Measurements from ENCODE around the gene INAFM2. TPM values are rescaled to one million over a fixed set of nuclear protein-coding genes. Genes with fewer than 3 reads are reported as not detected.
A peak's percentile ranks its signal among the peaks of the same experiment; 100 is the strongest.

INAFM2 gene
- total and polyA plus RNA-seq, 9 of the 15 experiments (the other 6 are each of a cell fraction or from before 2014, with no cell fraction given): 11.8 to 43.1 (median 27.2) TPM

- no peak for TF ChIP-seq ZBTB11 (CRISPR knock-in tag; IDR thresholded peaks at IDR 0.05)
- TF ChIP-seq ZSCAN32 (CRISPR knock-in tag; IDR thresholded peaks at IDR 0.05): no peak
- no peak for TF ChIP-seq GATAD2A (IDR thresholded peaks at IDR 0.05)
- TF ChIP-seq RNF219 (CRISPR knock-in tag; IDR thresholded peaks at IDR 0.05): no peak
- no peak for TF ChIP-seq ZNF316 (IDR thresholded peaks at IDR 0.05)
- no peak for TF ChIP-seq NELFE (IDR thresholded peaks at IDR 0.05; ENCODE audit: insufficient read depth, insufficient read length)
- TF ChIP-seq CBX8 (IDR thresholded peaks at IDR 0.05; ENCODE audit: borderline replicate concordance, extremely low read depth, low read depth, low read length, poor library complexity, severe bottlenecking): no peak
- no peak for TF ChIP-seq HES1 (IDR thresholded peaks at IDR 0.05; ENCODE audit: low read depth)
- no peak for TF ChIP-seq CHD2 (IDR thresholded peaks at IDR 0.05; ENCODE audit: low read depth, low read length)
- TF ChIP-seq ESRRB (CRISPR knock-in tag; IDR thresholded peaks at IDR 0.05; ENCODE audit: borderline replicate concordance): no peak
- TF ChIP-seq ZNF696 (CRISPR knock-in tag; conservative IDR thresholded peaks at IDR 0.05): no peak
- peak; percentile 77 for TF ChIP-seq U2AF1 (optimal IDR thresholded peaks at IDR 0.05; ENCODE audit: low read depth, low read length)
- TF ChIP-seq PRPF4 (IDR thresholded peaks at IDR 0.05; ENCODE audit: insufficient read depth, low read depth, low read length, poor library complexity, severe bottlenecking): no peak
- no peak for TF ChIP-seq ZNF644 (tag; IDR thresholded peaks at IDR 0.05; ENCODE audit: low read depth)
- no peak for TF ChIP-seq ARID2 (IDR thresholded peaks at IDR 0.05)
- no peak for TF ChIP-seq SMAD1 (IDR thresholded peaks at IDR 0.05; ENCODE audit: low read depth, low read length, partially characterized antibody)
- TF ChIP-seq KLF1 (tag; IDR thresholded peaks at IDR 0.05): peak; percentile 79; the same call in 1 of the 2 replicates
- TF ChIP-seq PML (IDR thresholded peaks at IDR 0.05; ENCODE audit: low read length): no peak
Measured at GRCh38 chr15:40367686-40368611, 44.5 kb downstream of the INAFM2 start (continued).

Measured in K562 (cell line).